GM18508 (cell line): ENCODE data around the gene SLC44A3.

Experiments used
- ATAC-seq: cut with Tn5 transposase; IDR thresholded peaks from one replicate; pipeline ENCODE4 v1.9.1; 2021; ENCODE audit warnings: moderate number of reproducible peaks; ENCODE audit not compliant: insufficient read depth, unreplicated experiment

Gene SLC44A3

DNA sequence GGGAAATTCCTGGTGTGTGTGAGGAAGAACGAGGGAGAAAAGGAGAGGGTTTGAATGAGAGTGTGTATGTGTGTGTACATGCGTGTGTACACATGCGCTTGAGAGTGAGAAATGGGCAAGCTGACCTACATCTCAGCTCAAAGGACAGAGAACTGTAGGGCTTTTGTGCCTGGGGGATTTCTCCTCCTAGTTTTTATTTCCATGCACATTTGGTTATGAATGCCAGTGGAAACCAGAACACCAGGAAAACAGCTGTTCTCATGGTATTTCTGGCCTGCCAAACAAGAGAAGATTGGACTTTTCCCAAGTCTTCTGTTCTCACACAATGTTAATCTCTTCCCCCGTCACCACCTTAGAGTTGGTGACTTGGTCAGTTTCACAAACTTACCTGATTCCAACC is 45.2 kb downstream of the SLC44A3 start:
- ATAC-seq = no peak

DNA sequence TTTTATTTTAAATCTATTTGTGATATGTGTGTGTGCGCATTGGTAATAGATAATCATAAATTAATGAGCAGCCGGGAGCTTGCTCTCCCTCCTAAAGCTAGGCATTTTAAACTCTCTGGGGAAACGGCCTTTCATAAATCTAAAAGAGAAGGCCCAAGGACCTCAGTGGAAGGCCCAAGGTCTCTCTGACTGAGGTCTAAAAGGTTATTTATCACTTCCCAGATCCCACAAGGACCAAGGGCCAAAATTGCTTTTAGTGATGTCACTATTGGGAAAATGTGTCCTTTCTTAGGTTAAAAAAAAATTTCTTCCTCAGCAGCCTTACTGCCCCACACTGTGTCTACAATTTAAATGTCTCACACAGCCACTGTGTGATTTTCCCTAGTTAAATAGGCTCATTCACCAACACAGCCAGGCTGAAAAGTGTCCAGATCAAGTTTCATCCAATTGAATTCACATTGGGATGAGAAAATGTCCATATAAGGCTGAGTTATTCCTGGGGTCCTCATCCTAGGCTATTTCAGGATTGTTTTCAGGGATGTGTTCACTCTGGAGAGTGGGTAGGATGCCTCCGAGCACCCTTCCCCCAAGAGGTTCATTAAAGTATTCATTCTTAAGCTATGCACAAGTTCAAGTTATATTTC is 46.1 kb downstream of the SLC44A3 start:
- no peak for ATAC-seq

- ATAC-seq = no peak
Measured at GRCh38 chr1:94871031-94871430, 50.9 kb downstream of the SLC44A3 start.

DNA sequence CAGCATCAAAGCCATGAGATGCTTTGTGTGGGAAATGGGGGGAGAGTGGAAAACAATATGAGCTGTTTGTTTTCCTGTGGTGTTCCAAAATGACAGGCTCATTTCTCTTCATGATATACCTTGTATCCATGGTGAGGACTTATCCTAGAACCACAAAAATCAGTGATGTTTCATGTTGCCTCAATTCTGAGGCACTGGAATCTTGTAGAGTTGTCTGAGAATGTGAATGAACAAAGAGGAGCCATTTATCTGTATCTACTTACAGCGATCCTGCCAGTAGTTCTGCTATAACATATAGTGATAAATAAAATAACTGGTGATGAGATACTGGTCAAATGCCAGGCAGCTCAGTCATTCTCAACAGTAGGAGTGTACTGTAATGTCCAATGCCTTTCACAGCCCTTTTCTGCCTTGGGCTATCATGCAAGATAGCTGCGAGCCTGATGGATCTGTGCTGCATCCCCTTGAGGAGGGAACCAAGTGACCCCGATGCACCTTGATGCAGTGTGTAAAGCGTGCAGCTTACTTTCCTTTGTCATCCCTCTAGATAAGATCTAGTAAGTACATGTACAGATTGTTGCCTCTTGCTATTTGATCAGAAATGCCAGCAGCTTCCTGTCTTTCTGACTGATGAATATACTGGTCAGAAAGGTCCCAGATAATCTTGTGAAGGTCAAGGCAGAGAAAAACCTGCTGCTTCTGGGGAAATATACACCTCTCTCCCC is 52.8 kb downstream of the SLC44A3 start:
- no peak for ATAC-seq

GRCh38 chr1:94873520-94874351 is 53.6 kb downstream of the SLC44A3 start:
- no peak for ATAC-seq

- ATAC-seq = no peak
Measured at GRCh38 chr1:94874423-94874822, 54.3 kb downstream of the SLC44A3 start.

GRCh38 chr1:94875794-94876193 is 55.6 kb downstream of the SLC44A3 start:
- no peak for ATAC-seq

DNA sequence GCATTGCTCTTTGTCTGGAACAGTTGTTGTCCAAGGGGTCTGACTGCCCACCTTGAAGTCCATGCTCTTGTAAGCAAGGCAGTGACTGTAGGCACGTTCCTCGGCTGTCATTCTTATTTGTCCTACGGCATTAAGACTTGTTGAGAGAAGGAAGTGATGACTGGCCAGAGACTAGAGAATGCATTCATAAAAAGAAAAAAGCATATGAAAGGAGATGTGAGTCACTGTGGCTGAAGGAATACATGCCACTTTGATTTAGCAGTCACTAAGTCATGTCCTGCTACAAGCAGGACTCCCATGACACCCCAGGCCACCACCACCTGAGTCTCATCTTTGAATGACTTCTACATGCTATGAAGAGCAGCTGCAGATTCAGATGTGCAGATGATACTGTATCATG is 56.2 kb downstream of the SLC44A3 start:
- no peak for ATAC-seq

DNA sequence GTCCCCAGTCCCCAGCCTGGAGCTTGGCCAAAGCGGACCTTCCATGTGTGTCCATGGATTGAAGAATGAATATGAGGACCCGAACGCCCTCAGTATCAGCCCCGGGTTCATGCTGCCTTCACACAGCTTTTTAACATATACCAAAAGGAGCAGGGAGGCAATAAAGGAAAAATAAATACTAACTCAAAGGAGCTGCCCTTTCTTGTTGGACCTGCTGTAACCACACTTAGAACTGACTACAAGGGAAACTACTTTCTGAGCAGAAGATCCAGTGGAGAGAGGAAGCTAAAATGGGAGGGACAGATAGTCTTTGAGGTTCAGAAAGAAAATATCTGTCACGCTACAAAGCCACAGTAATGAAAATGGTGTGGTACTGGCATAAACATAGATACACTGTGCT is 58.2 kb downstream of the SLC44A3 start:
- no peak for ATAC-seq

- ATAC-seq = no peak
Measured at GRCh38 chr1:94883691-94884090, 63.5 kb downstream of the SLC44A3 start.

GRCh38 chr1:94884106-94884505 is 63.9 kb downstream of the SLC44A3 start:
- ATAC-seq = no peak

GRCh38 chr1:94884507-94884906 is 64.3 kb downstream of the SLC44A3 start:
- no peak for ATAC-seq

- ATAC-seq = no peak
Measured at GRCh38 chr1:94886361-94886760, 66.2 kb downstream of the SLC44A3 start.

DNA sequence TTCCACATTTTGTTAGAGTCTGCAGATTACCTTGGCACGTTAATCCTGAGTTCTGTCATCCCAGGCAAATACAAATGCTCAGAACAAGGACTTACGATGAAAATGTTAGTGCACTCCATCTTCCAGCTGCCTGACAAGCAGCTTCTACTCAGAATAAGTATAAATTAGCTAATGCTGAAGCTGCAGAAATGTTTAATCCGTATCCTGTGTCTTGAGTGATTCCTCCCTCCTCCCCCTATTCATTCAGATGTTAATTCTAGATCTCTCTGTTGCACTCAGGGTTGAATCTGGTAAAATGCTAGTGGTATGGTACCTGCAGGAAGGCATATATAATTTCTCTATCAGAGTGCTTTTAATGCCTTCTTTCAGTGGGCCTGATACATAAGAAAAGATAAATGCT is 66.9 kb downstream of the SLC44A3 start:
- ATAC-seq = no peak

- no peak for ATAC-seq
Measured at GRCh38 chr1:94887603-94888171, 67.5 kb downstream of the SLC44A3 start.

DNA sequence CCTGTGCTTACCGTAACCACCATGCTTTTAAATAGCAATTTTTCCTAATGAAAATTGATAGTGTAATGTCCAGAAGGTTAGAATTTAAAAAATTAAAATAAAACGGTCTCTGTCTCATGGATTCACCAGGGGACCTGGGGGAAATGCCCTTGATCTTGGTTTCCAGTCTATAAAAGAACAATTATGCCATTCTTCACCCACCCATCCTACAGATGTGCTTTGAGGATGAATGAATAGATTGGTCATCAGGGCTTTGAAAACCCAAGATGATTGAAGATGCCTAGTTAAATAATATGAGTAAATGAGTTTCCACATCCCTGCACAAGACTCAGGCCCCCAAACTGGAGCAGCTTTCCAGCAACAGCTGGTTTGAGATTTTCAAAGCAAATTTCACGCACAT is 68.0 kb downstream of the SLC44A3 start:
- no peak for ATAC-seq

DNA sequence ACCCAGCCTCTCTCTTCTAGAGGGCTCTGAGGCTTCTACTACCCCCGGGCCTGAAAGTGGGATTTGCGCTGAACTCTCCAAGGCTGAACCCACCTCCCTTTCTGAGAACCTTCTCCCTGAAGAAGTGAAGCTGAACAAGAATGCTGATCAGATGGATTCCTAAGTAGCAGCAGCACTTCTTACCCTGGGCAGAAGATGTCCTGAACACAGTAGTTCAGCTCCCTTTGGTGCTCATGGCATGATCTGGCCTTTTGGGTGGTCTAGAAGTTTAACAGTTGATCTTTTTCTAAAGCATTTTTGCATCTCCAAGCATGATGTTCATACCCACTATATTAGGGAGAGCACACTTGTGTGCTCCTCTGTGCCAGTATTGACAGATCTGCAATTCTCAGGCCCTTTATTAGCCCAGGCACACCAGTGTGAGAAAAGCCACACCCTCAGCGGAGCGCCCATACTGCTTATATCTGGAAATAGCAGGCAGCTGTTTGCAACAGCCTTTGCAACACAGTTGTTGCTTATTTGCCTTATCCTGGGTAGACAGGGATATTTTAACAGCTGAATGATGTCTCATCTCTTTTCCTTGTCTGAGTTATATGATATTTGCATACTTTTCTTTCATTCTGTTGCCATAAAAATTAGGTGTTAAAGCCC is 72.6 kb downstream of the SLC44A3 start:
- no peak for ATAC-seq

DNA sequence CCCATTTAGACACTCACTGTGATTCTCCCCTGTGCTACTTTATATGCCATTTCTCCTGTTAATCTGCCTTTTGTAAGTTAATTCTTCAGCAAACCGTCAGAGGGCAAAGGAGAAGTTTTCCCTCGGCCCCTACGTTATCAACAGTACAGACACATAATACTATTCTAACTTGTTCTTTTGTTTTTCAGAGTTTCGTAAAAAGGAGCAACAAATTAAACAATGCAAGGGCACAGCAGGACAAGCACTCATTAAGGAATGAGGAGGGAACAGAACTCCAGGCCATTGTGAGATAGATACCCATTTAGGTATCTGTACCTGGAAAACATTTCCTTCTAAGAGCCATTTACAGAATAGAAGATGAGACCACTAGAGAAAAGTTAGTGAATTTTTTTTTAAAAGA is 74.5 kb downstream of the SLC44A3 start:
- ATAC-seq = no peak

DNA sequence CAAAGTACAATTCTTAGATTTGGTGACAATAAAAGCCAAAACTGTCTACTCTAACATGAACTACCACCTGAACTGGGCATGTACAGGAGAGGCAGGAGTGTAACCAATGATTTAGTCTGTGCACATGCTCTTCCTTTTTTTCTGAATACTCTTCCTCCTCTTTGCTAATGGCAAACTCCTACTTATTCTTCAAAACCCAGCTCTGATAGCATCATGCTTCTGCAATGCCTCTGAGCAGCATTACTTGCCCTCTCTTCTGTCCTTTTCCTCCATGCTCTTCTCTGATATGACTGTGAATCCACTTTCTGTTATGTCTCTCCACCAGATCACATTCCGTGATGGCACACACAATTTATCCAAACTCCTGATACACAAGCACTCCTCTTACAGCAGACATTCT is 75.4 kb downstream of the SLC44A3 start:
- no peak for ATAC-seq
